Measurements from ENCODE around the gene NXPE2.

DNA sequence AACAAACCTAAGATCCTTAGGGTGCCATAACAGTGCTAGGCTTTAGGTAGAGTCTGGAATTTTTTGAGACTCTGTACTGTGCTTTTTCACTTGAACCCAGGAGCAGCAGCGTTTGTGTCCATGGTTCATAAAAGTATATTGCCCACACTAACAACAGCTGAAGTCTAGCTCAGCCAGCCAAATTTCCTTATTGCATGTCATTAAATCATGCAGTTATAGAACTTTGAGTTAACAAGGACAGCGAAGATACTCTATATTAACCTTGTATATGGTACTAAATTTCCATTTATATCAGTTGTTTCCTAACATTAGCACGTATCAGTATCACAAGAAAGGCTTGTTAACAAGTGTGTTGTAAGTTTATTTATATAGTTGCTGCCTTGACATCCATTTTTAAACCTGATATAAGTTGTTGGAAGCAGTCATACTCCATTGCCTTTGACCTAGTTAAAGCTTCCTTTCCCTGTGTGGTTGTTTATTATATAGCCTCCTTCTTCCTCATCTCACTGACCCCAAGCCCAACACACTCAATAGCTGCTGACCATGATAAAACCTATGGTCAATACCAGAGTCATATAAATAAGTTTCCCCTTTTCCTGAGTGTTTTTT is 46.7 kb downstream of the NXPE2 start:
- TF ChIP-seq POLR2A (IDR thresholded peaks at IDR 0.05) (no peak), POLR2AphosphoS5 (IDR thresholded peaks at IDR 0.05) (no peak)
- TF ChIP-seq, protein P1, sequence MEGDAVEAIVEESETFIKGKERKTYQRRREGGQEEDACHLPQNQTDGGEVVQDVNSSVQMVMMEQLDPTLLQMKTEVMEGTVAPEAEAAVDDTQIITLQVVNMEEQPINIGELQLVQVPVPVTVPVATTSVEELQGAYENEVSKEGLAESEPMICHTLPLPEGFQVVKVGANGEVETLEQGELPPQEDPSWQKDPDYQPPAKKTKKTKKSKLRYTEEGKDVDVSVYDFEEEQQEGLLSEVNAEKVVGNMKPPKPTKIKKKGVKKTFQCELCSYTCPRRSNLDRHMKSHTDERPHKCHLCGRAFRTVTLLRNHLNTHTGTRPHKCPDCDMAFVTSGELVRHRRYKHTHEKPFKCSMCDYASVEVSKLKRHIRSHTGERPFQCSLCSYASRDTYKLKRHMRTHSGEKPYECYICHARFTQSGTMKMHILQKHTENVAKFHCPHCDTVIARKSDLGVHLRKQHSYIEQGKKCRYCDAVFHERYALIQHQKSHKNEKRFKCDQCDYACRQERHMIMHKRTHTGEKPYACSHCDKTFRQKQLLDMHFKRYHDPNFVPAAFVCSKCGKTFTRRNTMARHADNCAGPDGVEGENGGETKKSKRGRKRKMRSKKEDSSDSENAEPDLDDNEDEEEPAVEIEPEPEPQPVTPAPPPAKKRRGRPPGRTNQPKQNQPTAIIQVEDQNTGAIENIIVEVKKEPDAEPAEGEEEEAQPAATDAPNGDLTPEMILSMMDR (IDR thresholded peaks at IDR 0.05) = no peak
